ENCODE measurements around the gene UTP15. TPM values are rescaled to one million over a fixed set of nuclear protein-coding genes. Genes with fewer than 3 reads are reported as not detected.

Gene UTP15
- total RNA-seq, 4 donors from 2014 or later, result 6.9 to 54.5 (median 13.7) TPM

DNA sequence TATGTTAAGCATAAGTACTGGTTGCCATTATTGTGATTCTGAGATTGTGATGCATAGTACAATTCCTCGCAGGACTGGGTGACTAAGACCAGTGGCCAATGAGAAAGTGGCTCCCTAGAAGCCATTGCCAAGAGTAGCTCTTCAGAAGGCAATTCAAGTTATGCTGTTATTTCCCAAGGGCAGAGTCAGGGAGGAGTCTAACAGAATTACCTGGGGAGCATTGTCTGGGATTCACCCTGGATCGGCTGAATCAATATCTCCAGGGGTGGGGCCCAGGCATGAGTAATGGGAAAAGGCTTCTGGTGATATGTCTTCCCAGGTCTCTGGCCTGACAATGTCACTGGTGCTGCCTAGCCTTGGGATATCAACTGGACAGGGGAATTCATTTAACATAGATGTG, 49.5 kb downstream of the UTP15 start:
- DNase-seq, result no peak
- TF ChIP-seq POLR2A (IDR thresholded peaks at IDR 0.05), result no peak
- TF ChIP-seq, protein P1, sequence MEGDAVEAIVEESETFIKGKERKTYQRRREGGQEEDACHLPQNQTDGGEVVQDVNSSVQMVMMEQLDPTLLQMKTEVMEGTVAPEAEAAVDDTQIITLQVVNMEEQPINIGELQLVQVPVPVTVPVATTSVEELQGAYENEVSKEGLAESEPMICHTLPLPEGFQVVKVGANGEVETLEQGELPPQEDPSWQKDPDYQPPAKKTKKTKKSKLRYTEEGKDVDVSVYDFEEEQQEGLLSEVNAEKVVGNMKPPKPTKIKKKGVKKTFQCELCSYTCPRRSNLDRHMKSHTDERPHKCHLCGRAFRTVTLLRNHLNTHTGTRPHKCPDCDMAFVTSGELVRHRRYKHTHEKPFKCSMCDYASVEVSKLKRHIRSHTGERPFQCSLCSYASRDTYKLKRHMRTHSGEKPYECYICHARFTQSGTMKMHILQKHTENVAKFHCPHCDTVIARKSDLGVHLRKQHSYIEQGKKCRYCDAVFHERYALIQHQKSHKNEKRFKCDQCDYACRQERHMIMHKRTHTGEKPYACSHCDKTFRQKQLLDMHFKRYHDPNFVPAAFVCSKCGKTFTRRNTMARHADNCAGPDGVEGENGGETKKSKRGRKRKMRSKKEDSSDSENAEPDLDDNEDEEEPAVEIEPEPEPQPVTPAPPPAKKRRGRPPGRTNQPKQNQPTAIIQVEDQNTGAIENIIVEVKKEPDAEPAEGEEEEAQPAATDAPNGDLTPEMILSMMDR (IDR thresholded peaks at IDR 0.05), result no peak
- Histone ChIP-seq H3K27me3 (no peaks in the 10 kb centered on the region), H3K27ac (no peak overlapping the region), H3K9me3 (no peaks in the 10 kb centered on the region), H3K36me3 (no peaks in the 10 kb centered on the region), H3K4me1 (no peaks in the 10 kb centered on the region), H3K4me3 (no peak overlapping the region)
- intact Hi-C loops (cut with DNase I; ENCODE audit: low total_unique reads), result no loop called here

DNA sequence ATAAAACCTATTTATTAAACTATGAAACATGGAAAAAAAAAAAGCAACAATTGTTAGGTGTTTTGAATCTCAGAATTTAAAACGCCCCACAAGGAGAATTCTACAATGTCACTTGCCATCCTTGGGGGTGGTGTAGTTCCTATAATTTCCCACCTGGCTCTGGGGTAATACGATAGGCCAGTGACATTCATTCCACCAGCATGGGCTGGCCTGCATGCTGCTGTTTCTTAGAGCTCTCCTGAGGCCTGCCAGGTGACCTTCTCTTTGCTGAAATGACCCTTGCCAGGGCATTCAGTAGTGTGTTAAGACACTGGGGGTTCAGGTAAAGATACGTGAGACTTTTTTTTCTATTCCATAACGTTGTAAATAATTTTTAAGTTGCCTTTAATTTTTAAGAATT, 50.4 kb downstream of the UTP15 start:
- TF ChIP-seq, protein P1 (IDR thresholded peaks at IDR 0.05), result no peak
- TF ChIP-seq POLR2A (IDR thresholded peaks at IDR 0.05), result no peak
- DNase-seq, result no peak
- no peaks in the 10 kb centered on the region for H3K9me3 ChIP-seq
- H3K4me3 ChIP-seq, result no peak overlapping the region
- H3K4me1 ChIP-seq, result no peaks in the 10 kb centered on the region
- no peak overlapping the region for H3K27ac ChIP-seq
- no peaks in the 10 kb centered on the region for H3K36me3 ChIP-seq
- H3K27me3 ChIP-seq, result no peaks in the 10 kb centered on the region
- intact Hi-C loops (cut with DNase I; ENCODE audit: low total_unique reads), result no loop called here

DNA sequence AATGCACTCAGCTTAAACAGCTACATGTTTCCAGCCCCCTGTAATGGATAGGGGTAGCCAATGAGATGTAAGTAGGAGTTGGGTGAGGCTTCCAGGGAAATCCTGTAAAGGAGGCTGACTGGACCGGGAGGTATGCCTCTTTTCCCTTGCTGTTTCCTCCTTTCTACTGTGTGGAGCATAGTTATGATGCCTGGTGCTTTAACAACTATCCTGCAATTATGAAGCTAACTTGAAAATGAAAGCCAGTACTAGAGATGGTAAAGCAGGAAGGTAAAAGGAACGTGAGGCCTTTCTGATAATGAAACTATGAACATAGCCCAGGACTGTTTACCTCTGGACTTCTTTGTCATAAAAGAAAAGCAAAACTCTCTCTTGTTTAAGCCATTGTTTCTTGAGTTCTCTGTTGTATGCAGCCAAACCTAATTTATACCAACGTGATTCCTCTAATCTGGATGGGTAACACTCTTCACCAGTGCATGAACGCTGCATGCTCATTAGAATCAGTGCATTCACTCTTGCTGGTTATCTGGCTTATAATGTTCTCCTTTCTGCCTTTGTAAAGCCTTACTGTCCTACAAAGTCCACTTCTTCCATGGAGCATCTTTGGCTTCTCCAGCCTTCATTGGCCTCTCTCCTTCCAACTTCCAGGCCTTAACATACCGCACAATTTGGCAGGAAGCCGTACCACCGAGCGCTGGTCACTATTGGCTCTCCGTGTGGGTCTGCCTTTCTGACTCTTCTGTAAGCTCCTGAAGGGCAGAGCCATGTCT, 52.2 kb downstream of the UTP15 start:
- no peak overlapping the region for H3K27ac ChIP-seq
- intact Hi-C loops (cut with DNase I; ENCODE audit: low total_unique reads), result no loop called here
- H3K27me3 ChIP-seq, result peaks cover 0 to 4% of the 10 kb centered on the region in 2 donors
- no peaks in the 10 kb centered on the region for H3K9me3 ChIP-seq
- H3K4me1 ChIP-seq, result no peaks in the 10 kb centered on the region
- no peaks in the 10 kb centered on the region for H3K36me3 ChIP-seq
- no peak overlapping the region for H3K4me3 ChIP-seq
- TF ChIP-seq, protein P1 (IDR thresholded peaks at IDR 0.05), result no peak
- TF ChIP-seq POLR2A (IDR thresholded peaks at IDR 0.05), result no peak
- DNase-seq, result no peak

DNA sequence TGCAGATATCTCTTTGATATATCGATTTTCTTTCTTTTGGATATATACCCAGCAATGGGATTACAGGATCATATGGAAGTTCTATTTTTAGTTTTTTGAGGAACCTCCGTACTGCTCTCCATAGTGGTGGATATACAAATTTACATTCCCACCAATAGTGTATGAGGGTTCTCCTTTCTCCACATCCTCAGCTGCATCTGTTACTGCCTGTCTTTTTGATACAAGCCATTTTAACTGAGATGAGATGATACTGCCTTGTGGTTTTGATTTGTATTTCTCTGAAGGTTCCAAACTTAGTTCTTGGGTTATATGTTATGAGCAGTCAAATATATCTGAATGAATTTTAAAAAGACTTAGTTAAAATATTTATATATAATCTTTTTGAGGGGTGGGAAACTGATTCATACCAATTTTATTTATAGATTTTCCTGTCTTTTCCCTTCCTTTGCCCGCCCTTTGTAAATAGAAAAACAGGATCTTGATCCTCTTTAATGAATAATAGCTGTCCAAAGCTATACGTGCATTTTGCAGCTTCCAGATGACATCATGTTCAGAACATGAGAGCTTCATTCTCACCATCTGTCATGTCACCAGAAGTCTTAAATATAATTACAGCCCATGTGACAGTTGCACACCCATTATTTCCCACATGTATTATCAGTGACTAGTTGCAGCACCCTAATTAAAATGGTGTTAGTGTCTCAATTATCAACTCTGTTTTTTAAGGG, 54.2 kb downstream of the UTP15 start:
- H3K4me1 ChIP-seq, result no peaks in the 10 kb centered on the region
- no peaks in the 10 kb centered on the region for H3K9me3 ChIP-seq
- intact Hi-C loops (cut with DNase I; ENCODE audit: low total_unique reads), result no loop called here
- H3K27me3 ChIP-seq, result peaks cover 0 to 4% of the 10 kb centered on the region in 2 donors
- H3K4me3 ChIP-seq, result no peak overlapping the region
- DNase-seq, result no peak
- TF ChIP-seq POLR2A (IDR thresholded peaks at IDR 0.05), result no peak
- TF ChIP-seq, protein P1 (IDR thresholded peaks at IDR 0.05), result no peak
- no peaks in the 10 kb centered on the region for H3K36me3 ChIP-seq
- H3K27ac ChIP-seq, result no peak overlapping the region

DNA sequence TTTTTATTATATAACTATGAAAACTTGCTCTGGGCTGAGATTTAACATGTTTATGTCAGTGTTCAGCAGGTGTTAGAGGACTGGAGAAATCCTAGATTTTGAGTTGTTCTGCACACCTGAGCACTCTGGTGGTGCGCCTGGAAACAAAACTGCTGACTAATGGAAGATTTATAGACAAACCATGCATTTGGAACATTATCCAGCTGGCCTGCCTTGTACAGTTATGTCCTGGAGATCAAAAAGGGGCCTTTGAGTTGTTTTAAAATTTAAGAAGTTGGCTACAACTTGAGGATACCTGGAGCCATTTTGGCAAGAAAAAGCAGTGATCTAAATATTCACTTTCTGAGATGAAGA, 54.8 kb downstream of the UTP15 start:
- Histone ChIP-seq H3K27ac (no peak overlapping the region), H3K27me3 (peaks cover 0 to 4% of the 10 kb centered on the region in 2 donors), H3K9me3 (no peaks in the 10 kb centered on the region), H3K4me3 (no peak overlapping the region), H3K4me1 (no peaks in the 10 kb centered on the region), H3K36me3 (no peaks in the 10 kb centered on the region)
- TF ChIP-seq POLR2A (IDR thresholded peaks at IDR 0.05), result no peak
- TF ChIP-seq, protein P1 (IDR thresholded peaks at IDR 0.05), result no peak
- intact Hi-C loops (cut with DNase I; ENCODE audit: low total_unique reads), result no loop called here
- no peak for DNase-seq
